Peyer's patch (tissue), 4 donors: ENCODE measurements around the gene CIPC. TPM values are rescaled to one million over a fixed set of nuclear protein-coding genes. Genes with fewer than 3 reads are reported as not detected.

ENCODE experiments used
- DNase-seq, 3 donors: peaks; one replicate each; pipeline ENCODE4 v3.0.0-alpha.2; 2017 to 2019
- H3K27ac ChIP-seq, 4 donors: fragments of 200-600 bp; sonication (generic); one replicate each; pipeline ENCODE4 v1.5.1; 2016 to 2019
- H3K27me3 ChIP-seq, 2 donors: fragments of 200-600 bp; sonication (generic); one replicate each; pipeline ENCODE4 v1.5.1; 2019
- H3K36me3 ChIP-seq, 3 donors: fragments of 200-600 bp; sonication (generic); one replicate each; pipeline ENCODE4 v1.5.1; 2016 to 2019
- H3K4me1 ChIP-seq, 4 donors: fragments of 200-600 bp; sonication (generic); one replicate each; pipeline ENCODE4 v1.5.1; 2016 to 2019
- H3K4me3 ChIP-seq, 4 donors: fragments of 200-600 bp; sonication (generic); 1 replicate in 3 of 4; 2 replicates in 1 of 4; pipeline ENCODE4 v1.5.1; 2016 to 2019; ENCODE audit warnings: mild to moderate bottlenecking in 1 of 4
- H3K9me3 ChIP-seq, 4 donors: fragments of 200-600 bp; sonication (generic); one replicate each; pipeline ENCODE4 v1.5.1; 2016 to 2019; ENCODE audit warnings: mild to moderate bottlenecking in 1 of 4
- POLR2A ChIP-seq, 2 donors: fragments of 450-650 bp; IDR thresholded peaks; one replicate each; pipeline ENCODE4 v1.5.1; 2017; ENCODE audit warnings: antibody characterized with exemption in 2 of 2, mild to moderate bottlenecking in 2 of 2, moderate library complexity in 2 of 2
- total RNA-seq, 4 donors: library from RNA; depleted of rRNA; stranded (reverse); fragments of >200 nt; gene quantifications; one replicate each; pipeline ENCODE4 v1.1.0, GENCODE V29; 2016
- TF ChIP-seq, protein P1 (sequence below), 6 experiments: fragments of 450-650 bp in 4 of 6; fragments of 200-600 bp in 2 of 6; sonication (generic) in 1 of 6; IDR thresholded peaks; one replicate each; pipeline ENCODE4 v1.5.1; 2017 to 2019; ENCODE audit warnings: antibody characterized with exemption in 6 of 6, mild to moderate bottlenecking in 3 of 6, moderate library complexity in 1 of 6

Gene CIPC
- total RNA-seq, 4 donors from 2014 or later = 22.3 to 66.7 (median 52.1) TPM

DNA sequence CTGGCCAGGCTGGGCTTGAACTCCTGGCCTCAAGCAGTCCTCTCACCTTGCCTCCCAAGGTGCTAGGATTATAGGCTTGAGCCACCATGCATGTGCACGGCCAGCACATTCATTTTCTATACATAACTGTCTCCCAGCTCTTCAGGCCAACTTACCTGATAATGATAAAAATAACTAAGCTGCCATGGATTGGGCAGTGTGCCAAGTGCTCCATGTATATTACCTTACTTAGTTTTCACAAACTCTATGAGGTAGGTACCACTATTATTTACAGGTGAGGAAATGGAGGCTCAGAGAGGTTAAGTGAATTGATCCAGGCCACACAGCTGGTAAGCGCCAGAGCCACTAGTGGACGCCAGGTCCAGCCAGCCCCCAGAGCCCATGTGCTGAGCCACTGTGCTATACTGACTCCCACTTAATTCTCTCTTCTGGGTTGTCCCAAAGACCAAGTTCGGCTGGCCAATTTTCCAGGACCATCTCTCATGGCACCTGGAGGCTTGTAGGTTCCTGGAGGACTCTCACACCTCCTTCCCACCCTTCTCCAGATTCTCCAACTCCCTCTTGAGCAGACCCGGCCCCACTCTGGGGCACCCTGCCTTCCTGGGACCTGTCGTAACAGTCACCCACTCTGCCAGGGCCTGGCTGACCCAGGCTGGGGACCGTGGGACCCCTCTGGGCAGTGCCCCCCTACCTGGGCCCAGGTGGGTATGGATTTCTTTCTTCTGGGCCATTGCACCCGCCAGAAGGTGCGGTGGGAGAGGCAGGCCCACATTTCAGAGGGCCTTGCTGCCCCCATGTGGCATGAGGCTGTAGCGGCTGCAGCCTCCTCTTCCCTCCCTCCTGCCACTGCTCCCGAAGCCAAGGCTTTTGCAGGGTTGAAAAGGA lies 30.2 kb upstream of the CIPC start:
- H3K4me3 ChIP-seq = no peak overlapping the region
- no peaks in the 10 kb centered on the region for H3K27me3 ChIP-seq
- peaks cover 0 to 12% (median 0%) of the 10 kb centered on the region in 4 donors for H3K4me1 ChIP-seq
- no peaks in the 10 kb centered on the region for H3K9me3 ChIP-seq
- peak; percentile 48 to 82 (median 75) for DNase-seq
- TF ChIP-seq, protein P1, sequence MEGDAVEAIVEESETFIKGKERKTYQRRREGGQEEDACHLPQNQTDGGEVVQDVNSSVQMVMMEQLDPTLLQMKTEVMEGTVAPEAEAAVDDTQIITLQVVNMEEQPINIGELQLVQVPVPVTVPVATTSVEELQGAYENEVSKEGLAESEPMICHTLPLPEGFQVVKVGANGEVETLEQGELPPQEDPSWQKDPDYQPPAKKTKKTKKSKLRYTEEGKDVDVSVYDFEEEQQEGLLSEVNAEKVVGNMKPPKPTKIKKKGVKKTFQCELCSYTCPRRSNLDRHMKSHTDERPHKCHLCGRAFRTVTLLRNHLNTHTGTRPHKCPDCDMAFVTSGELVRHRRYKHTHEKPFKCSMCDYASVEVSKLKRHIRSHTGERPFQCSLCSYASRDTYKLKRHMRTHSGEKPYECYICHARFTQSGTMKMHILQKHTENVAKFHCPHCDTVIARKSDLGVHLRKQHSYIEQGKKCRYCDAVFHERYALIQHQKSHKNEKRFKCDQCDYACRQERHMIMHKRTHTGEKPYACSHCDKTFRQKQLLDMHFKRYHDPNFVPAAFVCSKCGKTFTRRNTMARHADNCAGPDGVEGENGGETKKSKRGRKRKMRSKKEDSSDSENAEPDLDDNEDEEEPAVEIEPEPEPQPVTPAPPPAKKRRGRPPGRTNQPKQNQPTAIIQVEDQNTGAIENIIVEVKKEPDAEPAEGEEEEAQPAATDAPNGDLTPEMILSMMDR (IDR thresholded peaks at IDR 0.05) = peak; percentile 58 to 87 (median 78)
- TF ChIP-seq POLR2A (IDR thresholded peaks at IDR 0.05) = no peak
- H3K27ac ChIP-seq = no peak overlapping the region
- H3K36me3 ChIP-seq = no peaks in the 10 kb centered on the region

DNA sequence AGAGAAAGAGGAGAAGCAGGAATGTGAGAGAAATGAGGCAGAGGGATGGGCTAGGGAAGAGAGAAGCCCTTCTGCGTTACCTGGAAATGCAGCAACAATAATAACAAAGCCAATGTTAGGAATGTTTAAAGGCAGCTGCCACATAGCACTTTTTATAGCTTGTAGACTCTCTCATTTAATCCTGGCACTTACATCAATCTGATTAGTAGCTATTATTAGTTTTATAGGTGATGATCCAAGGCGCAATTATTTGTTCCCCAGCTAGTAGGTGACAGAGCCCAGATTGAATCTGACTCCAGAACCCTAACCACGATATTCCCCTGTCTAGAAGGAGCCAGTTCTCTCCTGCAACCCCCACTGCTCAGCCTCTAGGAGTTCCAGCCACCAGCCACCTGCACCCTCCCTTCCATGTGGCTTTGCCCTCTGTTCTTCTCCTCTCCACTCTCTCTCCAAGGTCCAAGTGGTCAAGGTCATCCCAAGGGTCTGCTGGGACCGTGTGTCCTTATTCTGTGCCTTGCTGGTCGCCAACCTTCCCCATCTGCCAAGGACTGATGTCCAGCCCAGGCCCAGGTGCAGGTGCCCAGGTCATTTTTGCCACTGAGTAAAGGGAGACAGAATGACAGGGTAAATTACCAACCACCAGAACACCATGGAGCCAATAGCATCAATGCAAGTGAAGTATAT lies 29.4 kb upstream of the CIPC start:
- H3K4me3 ChIP-seq = no peak overlapping the region

DNA sequence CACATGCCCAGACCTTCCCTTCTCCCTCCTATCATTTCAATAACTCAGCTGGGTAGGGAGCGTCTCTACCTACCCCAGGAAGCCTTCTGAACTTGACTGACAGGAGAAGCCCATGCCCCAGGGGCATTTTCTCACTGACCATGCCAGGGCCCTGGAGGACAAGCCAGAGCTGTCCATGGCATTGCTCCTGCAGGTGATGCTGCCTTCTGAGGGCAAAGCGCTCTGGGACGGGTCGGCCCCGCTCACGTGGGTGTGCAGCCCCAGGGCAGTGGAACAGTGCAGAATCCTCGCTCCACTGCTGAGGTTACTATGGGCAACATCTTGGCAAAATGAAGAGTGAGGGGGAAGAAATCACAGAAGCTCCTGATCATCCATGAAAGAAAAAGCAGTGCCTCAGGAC lies 28.5 kb upstream of the CIPC start:
- no peaks in the 10 kb centered on the region for H3K27me3 ChIP-seq
- no peak for TF ChIP-seq POLR2A (IDR thresholded peaks at IDR 0.05)
- TF ChIP-seq, protein P1 (IDR thresholded peaks at IDR 0.05) = no peak
- H3K36me3 ChIP-seq = no peaks in the 10 kb centered on the region
- no peak for DNase-seq
- no peaks in the 10 kb centered on the region for H3K9me3 ChIP-seq
- H3K27ac ChIP-seq = no peak overlapping the region
- peaks cover 0 to 12% (median 0%) of the 10 kb centered on the region in 4 donors for H3K4me1 ChIP-seq
- H3K4me3 ChIP-seq = no peak overlapping the region

More for the DNA sequence above, 29.4 kb upstream of the CIPC start:
- no peak for DNase-seq
- Histone ChIP-seq H3K27me3 (no peaks in the 10 kb centered on the region), H3K36me3 (no peaks in the 10 kb centered on the region), H3K4me1 (peaks cover 0 to 12% (median 0%) of the 10 kb centered on the region in 4 donors), H3K27ac (no peak overlapping the region), H3K9me3 (no peaks in the 10 kb centered on the region)
- TF ChIP-seq POLR2A (IDR thresholded peaks at IDR 0.05) = no peak
- TF ChIP-seq, protein P1 (IDR thresholded peaks at IDR 0.05) = no peak

DNA sequence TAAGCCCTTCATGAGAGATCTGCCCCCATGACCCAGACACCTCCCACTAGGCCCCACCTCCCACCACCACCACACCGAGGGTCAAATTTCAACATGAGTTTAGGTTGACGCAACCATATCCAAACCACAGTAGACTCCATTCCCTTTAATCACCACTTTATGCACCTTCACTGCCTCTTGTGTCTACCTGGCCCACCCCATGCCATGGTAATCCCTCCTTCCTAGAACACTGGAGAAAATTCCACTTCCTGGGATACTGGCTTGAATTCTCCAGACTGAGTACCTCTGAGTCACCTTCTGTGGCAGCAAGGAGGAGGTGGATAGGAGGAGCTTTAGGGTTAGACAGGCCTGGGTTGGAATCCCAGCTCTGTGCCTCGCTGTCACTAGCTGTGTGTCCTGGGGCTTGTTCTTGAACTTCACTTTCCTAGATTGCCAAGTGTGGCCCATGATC lies 26.1 kb upstream of the CIPC start:
- peak overlapping the region in 1 of 4 donors; percentile 41 for H3K27ac ChIP-seq
- H3K4me1 ChIP-seq = peaks cover 0 to 12% (median 0%) of the 10 kb centered on the region in 4 donors
- no peak for DNase-seq
- H3K27me3 ChIP-seq = no peaks in the 10 kb centered on the region
- H3K4me3 ChIP-seq = no peak overlapping the region
- H3K36me3 ChIP-seq = no peaks in the 10 kb centered on the region
- TF ChIP-seq, protein P1 (IDR thresholded peaks at IDR 0.05) = no peak
- TF ChIP-seq POLR2A (IDR thresholded peaks at IDR 0.05) = no peak
- H3K9me3 ChIP-seq = no peaks in the 10 kb centered on the region

DNA sequence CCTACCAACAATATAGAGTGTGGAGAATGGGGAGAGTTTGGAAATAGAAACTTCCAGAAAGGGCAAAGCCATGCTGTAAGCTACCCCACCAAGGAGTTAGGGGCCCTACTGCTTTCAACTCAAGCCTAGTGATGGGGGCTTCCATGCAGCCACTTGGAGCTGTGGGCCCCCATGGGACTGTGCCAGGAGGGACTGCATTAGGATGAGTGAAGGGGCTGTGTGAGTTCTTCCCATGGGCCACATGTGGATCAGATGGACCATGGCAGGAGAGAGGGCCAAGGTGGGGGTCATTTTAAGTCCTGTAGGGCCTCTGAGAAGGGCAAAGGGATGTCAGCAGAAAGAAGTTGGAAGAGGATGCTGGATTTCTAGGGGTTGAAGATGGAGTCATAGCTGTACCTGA lies 23.1 kb upstream of the CIPC start:
- H3K27me3 ChIP-seq = no peaks in the 10 kb centered on the region
- H3K27ac ChIP-seq = peak overlapping the region; percentile 35 to 91 (median 84)
- no peak for TF ChIP-seq POLR2A (IDR thresholded peaks at IDR 0.05)
- TF ChIP-seq, protein P1 (IDR thresholded peaks at IDR 0.05) = no peak
- H3K4me1 ChIP-seq = peaks cover 0 to 5% (median 0%) of the 10 kb centered on the region in 4 donors
- no peaks in the 10 kb centered on the region for H3K9me3 ChIP-seq
- peak overlapping the region in 2 of 4 donors; percentile 9 to 25 for H3K4me3 ChIP-seq
- no peak for DNase-seq
- H3K36me3 ChIP-seq = no peaks in the 10 kb centered on the region
